ENCODE results near the gene SCAND1.
A peak's percentile ranks its signal among the peaks of the same experiment; 100 is the strongest.

SCAND1 gene

DNA sequence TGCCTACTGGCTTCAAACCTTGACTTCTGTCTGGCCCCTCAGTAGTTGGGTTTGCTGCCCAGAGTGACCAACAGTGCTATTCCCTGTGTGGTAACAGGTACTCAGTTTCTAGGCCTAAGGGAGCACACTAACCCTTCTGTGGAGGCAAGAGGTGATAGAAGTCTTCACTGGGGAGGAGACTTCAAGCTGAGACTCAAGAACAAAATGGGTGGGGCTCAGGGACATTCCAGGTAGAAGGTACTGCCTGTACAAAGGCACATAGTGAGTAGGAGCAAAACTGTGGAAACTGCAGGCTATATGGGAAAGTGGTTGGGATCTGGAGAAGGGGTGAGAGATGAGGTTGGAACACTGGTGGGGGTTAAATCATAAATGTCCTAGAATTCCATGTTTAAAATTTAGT is 2.3 kb upstream of the SCAND1 start:
- Histone ChIP-seq H3K9ac (ENCODE audit: low read length) (no peak overlapping the region), H3K4me3 (ENCODE audit: insufficient read depth, low read length, poor library complexity, severe bottlenecking) (no peak overlapping the region), H2AFZ (ENCODE audit: low read depth, low read length, severe bottlenecking) (no peak overlapping the region), H3K9me2 (replicated peaks; ENCODE audit: insufficient read depth, low read length) (no peaks in the 10 kb centered on the region), H3K4me2 (ENCODE audit: low read depth, low read length, poor library complexity, severe bottlenecking) (no peak overlapping the region), H4K20me1 (ENCODE audit: low read depth, low read length) (no peaks in the 10 kb centered on the region), H3K79me2 (ENCODE audit: insufficient read depth, low read length) (peaks cover 20% of the 10 kb centered on the region), H3K36me3 (ENCODE audit: low read length) (no peaks in the 10 kb centered on the region), H3K27ac (ENCODE audit: low read depth, low read length) (no peak overlapping the region), H3K27me3 (ENCODE audit: low read length) (no peaks in the 10 kb centered on the region), H3K9me3 (ENCODE audit: insufficient read depth, low read length) (0 out of 2 replicates have a peak, but pooled peaks cover 6% of the 10 kb centered on the region), H3F3A (ENCODE audit: insufficient read depth) (peaks cover 5% of the 10 kb centered on the region; the same call in 1 of the 2 replicates)
- TF ChIP-seq CTCF (IDR thresholded peaks at IDR 0.05; ENCODE audit: insufficient read depth, low read length, poor library complexity, severe bottlenecking), result no peak
- no peak for TF ChIP-seq EZH2phosphoT487 (conservative IDR thresholded peaks at IDR 0.05; ENCODE audit: low read length)

DNA sequence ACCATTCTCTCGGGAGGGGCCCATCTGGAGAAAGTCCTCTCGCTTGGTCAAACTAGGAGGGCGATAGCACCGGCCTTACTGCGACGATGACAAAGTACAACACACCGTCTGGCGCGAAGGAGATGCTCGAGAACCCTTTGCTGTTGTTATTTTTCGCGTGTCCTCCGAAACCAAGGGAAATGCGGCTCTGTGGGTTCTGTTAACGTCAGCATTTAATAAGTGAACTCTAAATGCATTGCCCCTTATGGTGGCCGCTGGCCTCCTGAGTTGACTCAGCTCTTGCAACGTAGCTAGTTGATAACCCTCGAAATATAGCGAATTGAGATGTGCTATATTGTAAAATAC is 577 bp upstream of the SCAND1 start:
- H3K36me3 ChIP-seq (ENCODE audit: low read length), result no peaks in the 10 kb centered on the region
- peak overlapping the region; percentile 72 for H3K4me3 ChIP-seq (ENCODE audit: insufficient read depth, low read length, poor library complexity, severe bottlenecking)
- no peaks in the 10 kb centered on the region for H3K9me2 ChIP-seq (replicated peaks; ENCODE audit: insufficient read depth, low read length)
- peaks cover 5% of the 10 kb centered on the region; the same call in 1 of the 2 replicates for H3F3A ChIP-seq (ENCODE audit: insufficient read depth)
- TF ChIP-seq EZH2phosphoT487 (conservative IDR thresholded peaks at IDR 0.05; ENCODE audit: low read length), result no peak
- no peak for TF ChIP-seq CTCF (IDR thresholded peaks at IDR 0.05; ENCODE audit: insufficient read depth, low read length, poor library complexity, severe bottlenecking)
- no peaks in the 10 kb centered on the region for H3K27me3 ChIP-seq (ENCODE audit: low read length)
- H3K27ac ChIP-seq (ENCODE audit: low read depth, low read length), result peak overlapping the region; percentile 96
- H3K9me3 ChIP-seq (ENCODE audit: insufficient read depth, low read length), result 0 out of 2 replicates have a peak, but pooled peaks cover 6% of the 10 kb centered on the region
- H3K79me2 ChIP-seq (ENCODE audit: insufficient read depth, low read length), result peaks cover 20% of the 10 kb centered on the region
- no peaks in the 10 kb centered on the region for H4K20me1 ChIP-seq (ENCODE audit: low read depth, low read length)
- H2AFZ ChIP-seq (ENCODE audit: low read depth, low read length, severe bottlenecking), result peak overlapping the region; percentile 98
- peak overlapping the region; percentile 98 for H3K9ac ChIP-seq (ENCODE audit: low read length)
- peak overlapping the region; percentile 82 for H3K4me2 ChIP-seq (ENCODE audit: low read depth, low read length, poor library complexity, severe bottlenecking)

GRCh38 chr20:35953387-35954199 is 709 bp downstream of the SCAND1 start:
- no peaks in the 10 kb centered on the region for H3K36me3 ChIP-seq (ENCODE audit: low read length)
- H3F3A ChIP-seq (ENCODE audit: insufficient read depth), result peaks cover 5% of the 10 kb centered on the region; the same call in 1 of the 2 replicates
- no peak for TF ChIP-seq CTCF (IDR thresholded peaks at IDR 0.05; ENCODE audit: insufficient read depth, low read length, poor library complexity, severe bottlenecking)
- TF ChIP-seq EZH2phosphoT487 (conservative IDR thresholded peaks at IDR 0.05; ENCODE audit: low read length), result no peak
- no peaks in the 10 kb centered on the region for H3K9me3 ChIP-seq (ENCODE audit: insufficient read depth, low read length)
- peaks cover 20% of the 10 kb centered on the region for H3K79me2 ChIP-seq (ENCODE audit: insufficient read depth, low read length)
- H4K20me1 ChIP-seq (ENCODE audit: low read depth, low read length), result no peaks in the 10 kb centered on the region
- peak overlapping the region; percentile 98 for H3K9ac ChIP-seq (ENCODE audit: low read length)
- peak overlapping the region; percentile 96 for H3K27ac ChIP-seq (ENCODE audit: low read depth, low read length)
- peak overlapping the region; percentile 84 for H3K4me2 ChIP-seq (ENCODE audit: low read depth, low read length, poor library complexity, severe bottlenecking)
- peak overlapping the region; percentile 59 for H3K4me3 ChIP-seq (ENCODE audit: insufficient read depth, low read length, poor library complexity, severe bottlenecking)
- peak overlapping the region; percentile 50 for H2AFZ ChIP-seq (ENCODE audit: low read depth, low read length, severe bottlenecking)
- no peaks in the 10 kb centered on the region for H3K9me2 ChIP-seq (replicated peaks; ENCODE audit: insufficient read depth, low read length)
- H3K27me3 ChIP-seq (ENCODE audit: low read length), result no peaks in the 10 kb centered on the region
